ENCODE results near the gene TMCO6. TPM values are rescaled to one million over a fixed set of nuclear protein-coding genes. Genes with fewer than 3 reads are reported as not detected.

Gene TMCO6
- total RNA-seq, 1 donor = 8.6 TPM

DNA sequence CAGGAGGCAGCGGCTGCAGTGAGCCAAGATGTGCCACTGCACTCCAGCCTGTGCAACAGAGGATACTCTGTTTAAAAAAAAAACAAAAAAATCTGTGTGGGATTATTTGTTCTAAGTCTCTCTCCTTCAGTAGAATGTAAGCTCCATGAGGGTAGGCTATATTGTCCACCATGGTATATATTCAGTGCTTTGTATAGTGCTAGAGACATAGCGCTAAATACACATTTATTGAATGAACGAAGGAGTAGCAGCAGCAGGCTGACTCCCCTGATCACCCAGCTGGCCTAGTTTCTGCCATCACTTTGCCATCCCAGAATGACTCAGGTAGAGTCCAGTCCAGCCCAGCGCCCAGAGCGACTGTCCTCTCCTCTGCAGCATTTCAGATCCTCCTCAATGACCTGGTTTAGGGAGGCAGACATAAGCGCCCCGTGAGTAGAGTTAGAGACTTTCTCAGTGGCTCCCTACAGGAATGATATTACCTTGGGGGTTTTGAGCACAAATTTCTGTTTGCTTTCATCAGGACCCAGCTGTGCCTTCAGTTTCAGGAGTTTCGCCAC, 51.2 kb downstream of the TMCO6 start:
- TF ChIP-seq, protein P1, sequence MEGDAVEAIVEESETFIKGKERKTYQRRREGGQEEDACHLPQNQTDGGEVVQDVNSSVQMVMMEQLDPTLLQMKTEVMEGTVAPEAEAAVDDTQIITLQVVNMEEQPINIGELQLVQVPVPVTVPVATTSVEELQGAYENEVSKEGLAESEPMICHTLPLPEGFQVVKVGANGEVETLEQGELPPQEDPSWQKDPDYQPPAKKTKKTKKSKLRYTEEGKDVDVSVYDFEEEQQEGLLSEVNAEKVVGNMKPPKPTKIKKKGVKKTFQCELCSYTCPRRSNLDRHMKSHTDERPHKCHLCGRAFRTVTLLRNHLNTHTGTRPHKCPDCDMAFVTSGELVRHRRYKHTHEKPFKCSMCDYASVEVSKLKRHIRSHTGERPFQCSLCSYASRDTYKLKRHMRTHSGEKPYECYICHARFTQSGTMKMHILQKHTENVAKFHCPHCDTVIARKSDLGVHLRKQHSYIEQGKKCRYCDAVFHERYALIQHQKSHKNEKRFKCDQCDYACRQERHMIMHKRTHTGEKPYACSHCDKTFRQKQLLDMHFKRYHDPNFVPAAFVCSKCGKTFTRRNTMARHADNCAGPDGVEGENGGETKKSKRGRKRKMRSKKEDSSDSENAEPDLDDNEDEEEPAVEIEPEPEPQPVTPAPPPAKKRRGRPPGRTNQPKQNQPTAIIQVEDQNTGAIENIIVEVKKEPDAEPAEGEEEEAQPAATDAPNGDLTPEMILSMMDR (IDR thresholded peaks at IDR 0.05; ENCODE audit: insufficient read depth, low read depth, low read length) = no peak
- DNase-seq (ENCODE audit: low read depth) = no peak
- H3K4me3 ChIP-seq (ENCODE audit: low read depth, low read length) = peak overlapping the region; percentile 84

DNA sequence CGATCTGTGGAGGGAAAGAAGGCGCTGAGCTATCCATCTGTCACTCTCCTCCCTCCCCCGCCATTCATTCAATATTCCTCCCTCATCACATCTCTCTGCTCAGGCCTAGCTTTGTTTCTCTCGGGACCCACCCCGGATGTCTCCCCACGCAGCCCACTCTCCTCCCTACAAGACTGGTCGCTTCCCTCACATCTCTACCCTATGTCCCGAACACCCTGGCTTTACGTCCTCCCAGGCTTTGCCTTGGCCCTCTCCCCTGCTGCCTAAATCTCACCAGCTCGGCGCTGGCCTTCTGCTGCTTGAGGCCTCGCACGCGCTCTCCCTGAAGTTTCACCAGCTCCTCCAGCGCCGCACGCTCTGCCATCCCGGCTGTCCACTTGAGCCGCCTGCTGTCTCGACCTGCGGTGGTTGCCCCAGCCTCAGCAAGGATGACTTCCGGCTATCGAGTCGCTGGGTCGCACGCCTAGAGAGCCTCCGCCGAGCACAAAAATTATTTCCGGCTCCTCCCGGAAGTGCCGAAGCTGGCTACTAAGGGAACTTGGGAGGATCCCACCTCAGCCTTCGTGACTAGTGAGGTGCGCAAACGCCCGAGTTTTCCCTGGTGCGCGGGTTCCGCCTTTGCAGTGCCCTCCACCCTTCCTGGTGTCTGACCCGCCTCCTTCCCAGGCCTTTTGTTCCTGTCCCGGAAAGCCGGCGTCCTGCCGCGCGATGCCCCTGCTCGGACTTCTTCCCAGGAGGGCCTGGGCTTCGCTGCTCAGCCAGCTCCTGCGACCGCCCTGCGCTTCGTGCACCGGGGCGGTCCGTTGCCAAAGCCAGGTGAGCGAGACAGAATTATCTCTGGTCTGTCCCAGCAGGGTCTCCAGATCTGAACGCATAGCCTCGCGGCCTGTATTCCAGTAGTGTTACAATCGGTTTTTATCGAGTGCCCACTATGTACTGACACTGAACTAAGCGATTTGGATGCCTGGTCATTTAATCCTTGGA, 52.0 kb downstream of the TMCO6 start, which contains the start of the genes HARS1 and HARS2:
Gene HARS1, minus strand, starts transcription at position 430 of the 984 bp plus-strand sequence. Its CDS starts 66 bp downstream, at position 364.
Gene HARS2, plus strand, starts transcription at position 515 of the 984 bp plus-strand sequence. Its CDS starts 194 bp downstream, at position 709.
- peak within 1 kb of the TSS; percentile 84 for H3K4me3 ChIP-seq (ENCODE audit: low read depth, low read length)
- peak; percentile 95 for DNase-seq (ENCODE audit: low read depth)
- TF ChIP-seq, protein P1 (IDR thresholded peaks at IDR 0.05; ENCODE audit: insufficient read depth, low read depth, low read length) = no peak

DNA sequence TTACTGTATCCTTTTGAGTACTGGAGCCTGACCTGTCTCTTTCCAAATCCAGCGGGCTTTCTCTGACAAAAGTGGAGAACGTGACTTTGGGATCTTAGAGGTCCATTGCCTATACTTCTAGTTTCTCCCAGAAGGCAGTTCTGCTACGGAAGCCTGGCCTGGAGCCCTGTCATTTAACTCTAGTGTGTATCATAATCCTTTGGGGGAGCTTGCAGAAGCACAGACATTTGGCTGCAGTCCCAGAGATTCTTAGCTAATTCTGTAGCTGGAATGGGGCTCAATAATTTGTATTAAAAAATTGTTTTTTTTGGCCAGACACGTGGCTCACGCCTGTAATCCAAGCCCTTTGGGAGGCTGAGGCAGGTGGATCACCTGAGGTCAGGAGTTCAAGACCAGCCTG, 55.0 kb downstream of the TMCO6 start:
- TF ChIP-seq, protein P1 (IDR thresholded peaks at IDR 0.05; ENCODE audit: insufficient read depth, low read depth, low read length) = no peak
- H3K4me3 ChIP-seq (ENCODE audit: low read depth, low read length) = no peak overlapping the region
- peak; percentile 5 for DNase-seq (ENCODE audit: low read depth)

Other genes starting within 250 kb of the TMCO6 start
- gene ANKHD1, start 237.6 kb upstream of the TMCO6 start, total RNA-seq = 64.8 and 66.0 TPM in 2 replicates
- gene EIF4EBP3, start 91.8 kb upstream of the TMCO6 start, total RNA-seq = 0.32 and 0.86 TPM in 2 replicates
- gene SRA1, start 82.0 kb upstream of the TMCO6 start, total RNA-seq = 40.6 and 53.1 TPM in 2 replicates
- 11.9 and 14.7 TPM in 2 replicates for gene APBB3, start 74.9 kb upstream of the TMCO6 start, total RNA-seq
- gene SLC35A4, start 74.6 kb upstream of the TMCO6 start, total RNA-seq = 11.9 and 13.8 TPM in 2 replicates
- 0.97 and 2.2 TPM in 2 replicates for gene CD14, start 6.3 kb upstream of the TMCO6 start, total RNA-seq
- gene NDUFA2, start 8.2 kb downstream of the TMCO6 start, total RNA-seq = 36.7 and 39.7 TPM in 2 replicates
- gene IK, start 8.4 kb downstream of the TMCO6 start, total RNA-seq = 65.6 and 71.2 TPM in 2 replicates
- 30.9 and 41.5 TPM in 2 replicates for gene WDR55, start 25.5 kb downstream of the TMCO6 start, total RNA-seq
- gene DND1, start 34.1 kb downstream of the TMCO6 start, total RNA-seq = 0.32 TPM in 1 of 2 replicates, not detected in the other
- gene HARS1, start 51.9 kb downstream of the TMCO6 start, total RNA-seq = 52.2 and 56.4 TPM in 2 replicates
- gene HARS2, start 52.0 kb downstream of the TMCO6 start, total RNA-seq = 29.6 and 32.0 TPM in 2 replicates
- gene ZMAT2, start 61.0 kb downstream of the TMCO6 start, total RNA-seq = 35.1 and 47.1 TPM in 2 replicates
- under 0.01 TPM in 1 of 2 replicates, not detected in the other for gene PCDHA1, start 146.7 kb downstream of the TMCO6 start, total RNA-seq
- under 0.01 TPM in 2 replicates for gene PCDHA2, start 155.4 kb downstream of the TMCO6 start, total RNA-seq
- gene PCDHA3, start 161.6 kb downstream of the TMCO6 start, total RNA-seq = under 0.01 and 0.32 TPM in 2 replicates
- gene PCDHA4, start 167.6 kb downstream of the TMCO6 start, total RNA-seq = 0.32 and 0.43 TPM in 2 replicates
- under 0.01 TPM in 2 replicates for gene PCDHA5, start 182.2 kb downstream of the TMCO6 start, total RNA-seq
- gene PCDHA6, start 188.5 kb downstream of the TMCO6 start, total RNA-seq = under 0.01 and 0.43 TPM in 2 replicates
- gene PCDHA7, start 194.8 kb downstream of the TMCO6 start, total RNA-seq = 0.32 and 0.86 TPM in 2 replicates
- gene PCDHA8, start 201.7 kb downstream of the TMCO6 start, total RNA-seq = under 0.01 TPM in 2 replicates
- gene PCDHA9, start 208.9 kb downstream of the TMCO6 start, total RNA-seq = under 0.01 TPM in 2 replicates
- gene PCDHA10, start 216.4 kb downstream of the TMCO6 start, total RNA-seq = under 0.01 TPM in 2 replicates
- under 0.01 TPM in 2 replicates for gene PCDHA11, start 229.5 kb downstream of the TMCO6 start, total RNA-seq
- gene PCDHA12, start 235.9 kb downstream of the TMCO6 start, total RNA-seq = under 0.01 TPM in 2 replicates
- gene PCDHA13, start 242.7 kb downstream of the TMCO6 start, total RNA-seq = under 0.01 TPM in 2 replicates

Measured in fibroblast of villous mesenchyme (primary cell).